GM19452 (cell line): ENCODE data around the gene MCM9.

ENCODE experiments used
- ATAC-seq: cut with Tn5 transposase; IDR thresholded peaks from one replicate; pipeline ENCODE4 v1.9.1; 2021; ENCODE audit not compliant: unreplicated experiment

MCM9 gene

DNA sequence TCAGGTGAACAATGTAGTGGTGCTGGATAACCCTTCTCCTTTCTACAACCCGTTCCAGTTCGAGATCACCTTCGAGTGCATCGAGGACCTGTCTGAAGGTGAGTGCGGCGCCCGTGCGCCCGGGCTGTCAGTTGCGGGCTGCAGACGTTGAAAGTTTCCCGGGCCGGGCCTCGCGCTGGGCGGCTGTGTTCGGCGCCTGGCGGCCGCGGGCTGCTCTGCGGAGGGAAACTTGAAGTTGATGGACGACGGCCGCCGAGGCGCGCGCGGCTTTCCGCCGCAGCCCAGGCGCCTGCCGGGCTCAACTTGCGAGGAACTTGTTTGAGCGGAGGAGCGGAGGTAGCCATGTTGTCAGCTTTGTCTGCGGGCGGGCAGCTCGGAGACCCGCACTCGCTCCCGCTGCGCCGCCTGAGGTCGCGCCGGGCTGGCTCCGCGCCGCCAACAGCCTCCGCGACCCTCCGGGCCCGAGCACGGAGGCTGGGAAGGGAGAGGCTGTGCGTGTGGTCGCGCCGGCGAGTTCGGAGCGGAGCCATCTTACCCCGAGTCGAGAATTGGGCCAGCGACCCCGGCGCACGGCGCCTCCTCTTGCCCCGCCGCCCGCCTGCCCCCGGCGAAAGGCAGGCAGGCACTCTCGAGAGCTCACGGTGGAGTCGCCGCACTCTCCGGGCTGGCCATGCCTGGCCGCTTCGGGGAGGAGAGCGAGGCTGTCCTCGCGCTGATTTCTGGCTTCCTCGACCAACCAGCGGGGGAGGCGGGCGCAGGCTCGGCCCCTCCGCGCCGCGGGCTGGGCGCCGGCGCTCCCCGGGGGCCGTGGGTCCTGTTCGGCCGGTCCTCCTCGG lies 40.3 kb downstream of the MCM9 start:
- peak; percentile 39 for ATAC-seq

- ATAC-seq: peak; percentile 56
Observed at GRCh38 chr6:118893807-118894424, 41.0 kb downstream of the MCM9 start, which contains the start of gene ASF1A. Gene ASF1A (plus strand): TSS chr6:118894152. CDS start chr6:118894414, 262 bp downstream.

DNA sequence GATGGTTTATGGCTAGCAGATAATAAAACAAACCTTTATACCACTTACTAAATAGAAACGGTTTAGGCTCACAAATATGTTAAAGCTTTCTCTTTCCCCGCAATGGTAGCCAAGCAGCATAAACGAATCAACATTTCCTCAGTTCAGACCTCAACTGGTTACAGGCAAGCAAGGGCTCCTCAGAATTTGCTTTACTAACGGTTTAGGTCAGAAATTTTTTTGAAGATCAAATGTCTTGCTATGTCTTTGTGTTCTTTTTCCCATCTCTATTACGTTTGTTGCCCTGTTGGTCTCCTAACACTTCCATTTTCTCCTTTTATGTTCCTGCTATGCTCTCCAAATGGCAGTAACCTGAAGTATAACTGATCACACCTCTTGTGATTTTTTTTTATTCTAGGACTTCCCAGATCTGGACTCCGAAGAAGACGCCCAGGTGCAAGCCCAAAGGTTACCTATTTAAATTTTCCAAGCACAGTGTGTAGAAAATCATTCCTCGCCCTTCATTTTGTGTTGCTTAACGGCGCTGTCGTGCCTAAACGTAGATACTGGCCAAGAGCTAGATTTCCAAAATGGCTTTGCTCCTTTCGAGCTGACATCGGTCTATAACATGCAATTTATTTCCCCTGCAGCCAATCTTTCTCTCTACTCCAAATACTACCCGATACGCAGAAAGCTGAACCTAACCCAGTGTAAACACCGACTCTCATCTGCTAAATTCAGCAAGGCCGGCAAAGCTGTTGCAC lies 41.7 kb downstream of the MCM9 start:
- peak; percentile 17 for ATAC-seq

DNA sequence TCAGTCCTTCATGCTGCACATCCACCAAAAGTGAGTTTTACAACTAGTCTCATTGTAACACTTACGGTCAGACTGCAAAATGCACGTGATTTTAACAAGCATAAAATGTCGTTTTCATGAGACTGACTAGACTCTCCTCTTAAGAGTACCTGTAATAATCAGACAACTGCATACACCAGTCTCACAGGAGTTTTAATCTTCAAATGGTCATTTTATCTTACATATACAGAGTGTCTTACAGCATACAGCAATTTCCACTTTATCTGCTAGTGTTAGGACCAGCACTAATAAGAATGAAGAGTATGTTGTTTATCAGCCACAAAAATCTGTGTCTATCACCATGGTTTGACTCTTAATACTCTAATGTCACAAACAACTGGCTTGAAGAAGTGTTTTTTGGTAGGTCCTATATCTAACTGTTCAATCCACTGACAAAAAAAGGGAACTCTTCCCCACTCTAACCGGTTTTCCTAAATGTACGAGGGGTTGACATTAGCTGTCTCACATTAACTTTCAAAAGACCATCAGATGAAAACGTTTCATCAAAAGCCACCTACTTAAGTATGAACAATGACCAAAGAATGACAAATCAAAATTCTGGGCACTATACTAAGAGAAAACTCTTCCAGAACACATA lies 42.5 kb downstream of the MCM9 start:
- ATAC-seq: no peak

- ATAC-seq: no peak
Observed at GRCh38 chr6:118890997-118891790, 43.8 kb downstream of the MCM9 start.

DNA sequence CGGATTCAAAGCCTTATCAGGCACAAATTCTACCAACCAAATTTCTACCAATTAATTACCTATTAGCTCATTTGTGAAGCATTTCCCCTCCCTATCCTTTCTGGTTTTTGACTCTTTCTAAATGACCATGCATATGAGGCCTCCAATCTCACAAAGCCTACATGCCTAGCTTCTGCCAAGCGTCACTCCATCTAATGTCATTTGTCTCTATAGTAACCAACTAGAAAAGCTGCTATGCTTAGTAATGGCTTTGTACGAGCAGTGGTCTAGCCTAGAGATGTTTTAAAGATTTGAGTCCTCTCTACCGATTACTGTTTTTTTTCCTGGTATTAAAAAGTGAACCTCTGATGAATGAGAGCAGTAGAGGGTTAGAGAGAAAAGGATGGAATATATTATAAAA lies 45.8 kb downstream of the MCM9 start:
- ATAC-seq: no peak

DNA sequence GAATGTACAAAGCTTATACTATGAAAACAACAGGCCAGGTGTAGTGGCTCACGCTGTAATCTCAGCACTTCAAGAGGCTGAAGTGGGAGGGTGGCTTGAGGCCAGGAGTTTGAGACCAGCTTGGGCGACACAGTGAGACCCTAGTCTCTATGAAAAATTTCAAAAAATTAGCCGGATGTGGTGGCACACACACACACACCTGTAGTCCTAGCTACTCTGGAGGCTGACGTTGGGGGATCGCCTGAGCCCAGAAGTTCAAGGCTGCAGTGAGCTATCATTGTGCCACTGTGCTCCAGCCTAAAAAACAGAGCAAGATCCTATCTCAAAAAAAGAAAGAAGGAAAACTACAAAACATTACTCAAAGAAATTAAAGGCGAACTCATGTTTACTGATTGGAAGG lies 48.3 kb downstream of the MCM9 start:
- no peak for ATAC-seq

- ATAC-seq: no peak
Observed at GRCh38 chr6:118882314-118882905, 52.5 kb downstream of the MCM9 start.

GRCh38 chr6:118881440-118882313 lies 53.3 kb downstream of the MCM9 start:
- peak; percentile 83 for ATAC-seq

- no peak for ATAC-seq
Observed at GRCh38 chr6:118877806-118878205, 57.2 kb downstream of the MCM9 start.

DNA sequence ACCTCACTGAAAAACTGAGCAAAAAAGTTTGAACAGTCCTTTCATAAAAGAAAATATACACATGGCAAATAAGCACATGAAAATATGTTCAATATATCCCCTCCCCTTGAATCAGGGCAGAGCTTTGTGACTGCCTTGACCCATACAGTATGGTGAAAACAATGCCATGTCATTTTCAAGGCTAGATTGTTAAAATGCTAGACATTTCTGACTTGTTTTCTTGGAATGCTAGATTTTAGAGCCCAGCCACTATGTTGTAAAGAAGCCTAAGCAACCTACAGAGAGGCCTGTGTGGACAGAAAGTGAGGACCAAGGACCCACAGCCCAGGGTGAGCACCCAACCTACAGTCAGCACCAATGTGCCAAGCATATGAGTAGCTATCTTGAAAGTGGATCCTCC lies 58.1 kb downstream of the MCM9 start:
- no peak for ATAC-seq

DNA sequence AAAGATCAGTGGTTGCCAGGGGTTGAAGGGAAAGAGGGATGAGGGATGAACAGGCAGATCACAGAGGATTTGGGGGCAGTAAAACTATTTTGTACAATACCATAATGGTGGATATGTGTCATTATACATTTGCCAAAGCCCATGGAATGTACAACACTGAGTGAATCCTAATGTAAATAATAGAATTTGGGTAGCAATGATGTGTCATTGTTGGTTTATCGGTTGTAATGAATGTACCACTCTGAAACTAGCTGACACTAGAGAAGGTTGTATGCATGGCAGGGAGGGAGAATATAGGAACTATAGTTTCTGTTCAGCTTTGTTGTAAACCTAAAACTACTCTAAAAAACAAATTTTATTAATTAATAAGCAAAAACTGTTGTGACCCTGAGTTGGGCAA lies 58.8 kb downstream of the MCM9 start:
- ATAC-seq: no peak

DNA sequence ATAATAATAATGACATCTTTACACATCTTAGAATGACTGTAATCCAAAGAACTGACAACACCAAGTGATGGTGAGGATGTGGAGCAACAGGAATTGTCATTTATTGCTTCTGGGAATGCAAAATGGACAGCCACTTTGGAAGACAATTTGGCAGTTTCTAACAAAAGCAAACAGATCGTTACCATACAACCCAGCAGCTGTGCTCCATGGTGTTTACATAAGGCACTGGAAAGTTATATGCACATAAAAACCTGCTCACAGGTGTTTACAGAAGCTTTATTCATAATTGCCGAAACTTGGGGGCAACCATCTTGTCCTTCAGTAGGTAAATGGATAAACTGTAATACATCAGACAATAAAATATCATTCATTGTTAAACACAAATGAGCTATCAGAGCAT lies 59.3 kb downstream of the MCM9 start:
- no peak for ATAC-seq

GRCh38 chr6:118873239-118873638 lies 61.7 kb downstream of the MCM9 start:
- no peak for ATAC-seq

DNA sequence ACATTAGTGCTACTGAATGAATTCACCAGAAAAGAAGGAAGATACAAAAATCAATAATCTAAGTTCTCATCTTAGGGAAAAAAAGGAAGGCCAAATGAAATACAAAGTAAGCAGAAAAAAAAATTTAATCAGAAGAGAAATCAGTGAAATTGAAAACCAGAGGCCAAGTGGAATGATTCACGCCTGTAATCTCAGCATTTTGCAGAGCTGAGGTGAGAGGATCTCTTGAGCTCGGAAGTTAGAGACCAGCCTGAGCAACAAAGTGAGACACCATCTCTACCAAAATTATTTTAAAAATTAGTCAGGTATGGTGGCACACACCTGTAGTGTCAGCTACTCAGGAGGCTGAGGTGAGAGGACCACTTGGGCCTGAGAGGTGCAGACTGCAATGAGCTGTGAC lies 62.2 kb downstream of the MCM9 start:
- no peak for ATAC-seq

- ATAC-seq: no peak
Observed at GRCh38 chr6:118872318-118872717, 62.6 kb downstream of the MCM9 start.

DNA sequence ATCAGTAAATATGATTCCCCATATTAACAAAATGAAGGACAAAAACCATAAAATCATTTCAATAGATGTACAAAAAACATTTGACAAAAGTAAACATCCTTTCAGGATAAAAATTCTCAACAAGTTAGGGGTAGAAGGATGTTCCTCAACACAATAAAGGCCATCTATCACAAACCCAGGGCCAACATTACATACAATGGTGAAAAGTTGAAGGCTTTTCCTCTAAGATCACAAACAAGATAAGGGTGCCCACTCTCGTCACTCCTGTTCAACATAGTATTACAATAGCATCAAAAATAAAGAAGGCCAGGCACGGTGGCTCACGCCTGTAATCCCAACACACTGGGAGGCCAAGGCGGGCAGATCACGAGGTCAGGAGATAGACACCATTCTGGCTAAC lies 63.6 kb downstream of the MCM9 start:
- ATAC-seq: no peak

DNA sequence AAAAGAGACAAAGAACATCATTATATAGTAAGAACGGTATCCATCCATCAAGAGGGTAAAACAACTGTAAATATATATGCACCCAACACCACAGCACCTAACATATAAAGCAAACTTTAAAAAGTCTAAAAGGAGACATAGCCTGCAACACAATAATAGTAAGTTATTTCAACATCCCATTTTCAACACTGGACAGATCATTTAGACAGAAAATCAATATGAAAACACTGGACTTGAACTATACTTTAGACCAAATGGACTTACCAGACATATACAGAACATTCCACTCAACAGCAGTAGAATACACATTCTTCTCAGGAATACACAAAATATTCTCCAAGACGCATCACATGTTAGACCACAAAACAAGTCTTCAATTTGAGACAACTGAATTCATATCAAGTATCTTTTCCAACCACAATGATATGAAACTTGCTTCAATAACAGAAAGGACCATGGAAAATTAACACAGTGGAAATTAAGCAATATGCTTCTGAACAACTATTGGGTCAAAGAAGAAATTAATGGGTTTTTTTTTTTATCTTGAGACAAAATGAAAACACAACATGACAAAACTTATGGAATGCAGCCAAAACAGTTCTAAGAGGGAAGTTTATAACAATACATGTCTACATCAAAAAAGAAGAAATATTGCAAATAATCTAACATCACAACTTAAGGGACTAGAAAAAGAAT lies 64.9 kb downstream of the MCM9 start:
- ATAC-seq: no peak

- ATAC-seq: no peak
Observed at GRCh38 chr6:118869350-118869749, 65.6 kb downstream of the MCM9 start.
